Parathyroid adenoma (tissue), 2 donors: ENCODE measurements around the gene CD200R1L.

Source experiments
- H2AFZ ChIP-seq: fragments of 300-600 bp; sonication (generic); one replicate; pipeline ENCODE4 v1.7.0; 2017; ENCODE audit warnings: antibody characterized with exemption, mild to moderate bottlenecking
- H3K27ac ChIP-seq: fragments of 300-600 bp; sonication (generic); one replicate; pipeline ENCODE4 v1.7.0; 2017
- H3K27me3 ChIP-seq: fragments of 300-600 bp; sonication (generic); one replicate; pipeline ENCODE4 v1.7.0; 2017; ENCODE audit warnings: low read length; ENCODE audit not compliant: control insufficient read depth, insufficient read depth
- H3K36me3 ChIP-seq: fragments of 300-600 bp; sonication (generic); one replicate; pipeline ENCODE4 v1.7.0; 2017; ENCODE audit warnings: low read length; ENCODE audit not compliant: control insufficient read depth, insufficient read depth
- H3K4me1 ChIP-seq: fragments of 300-600 bp; sonication (generic); one replicate; pipeline ENCODE4 v1.7.0; 2017; ENCODE audit warnings: control low read depth
- H3K4me2 ChIP-seq: fragments of 300-600 bp; sonication (generic); one replicate; pipeline ENCODE4 v1.7.0; 2017; ENCODE audit warnings: low read length
- H3K4me3 ChIP-seq: fragments of 300-600 bp; sonication (generic); one replicate; pipeline ENCODE4 v1.7.0; 2017; ENCODE audit warnings: low read depth, low read length
- H3K79me2 ChIP-seq: fragments of 300-600 bp; sonication (generic); one replicate; pipeline ENCODE4 v1.7.0; 2017; ENCODE audit warnings: control low read depth
- H3K9ac ChIP-seq: fragments of 300-600 bp; sonication (generic); one replicate; pipeline ENCODE4 v1.7.0; 2017; ENCODE audit warnings: mild to moderate bottlenecking
- H3K9me3 ChIP-seq: fragments of 300-600 bp; sonication (generic); one replicate; pipeline ENCODE4 v1.7.0; 2017; ENCODE audit warnings: low read length; ENCODE audit not compliant: control insufficient read depth
- CTCF ChIP-seq: fragments of 300-600 bp; sonication (generic); IDR thresholded peaks from one replicate; pipeline ENCODE4 v1.7.0; 2017; ENCODE audit warnings: antibody characterized with exemption, mild to moderate bottlenecking
- donor health status: primary hyperparathyroidism.

Gene CD200R1L

GRCh38 chr3:112782491-112782890 is 64.2 kb downstream of the CD200R1L start:
- no peaks in the 10 kb centered on the region for H3K79me2 ChIP-seq

GRCh38 chr3:112781599-112781998 is 65.1 kb downstream of the CD200R1L start:
- Histone ChIP-seq H3K4me1 (no peaks in the 10 kb centered on the region), H3K9me3 (no peaks in the 10 kb centered on the region), H3K4me2 (no peak overlapping the region), H3K79me2 (no peaks in the 10 kb centered on the region), H3K9ac (no peak overlapping the region), H3K4me3 (no peak overlapping the region), H2AFZ (no peak overlapping the region), H3K27me3 (no peaks in the 10 kb centered on the region), H3K36me3 (no peaks in the 10 kb centered on the region), H3K27ac (no peak overlapping the region)
- TF ChIP-seq CTCF, result no peak

More at GRCh38 chr3:112782491-112782890, 64.2 kb downstream of the CD200R1L start:
- Histone ChIP-seq H3K27ac (no peak overlapping the region), H2AFZ (no peak overlapping the region), H3K27me3 (no peaks in the 10 kb centered on the region), H3K9ac (no peak overlapping the region), H3K4me1 (no peaks in the 10 kb centered on the region), H3K4me2 (no peak overlapping the region), H3K36me3 (no peaks in the 10 kb centered on the region), H3K4me3 (no peak overlapping the region), H3K9me3 (no peaks in the 10 kb centered on the region)
- TF ChIP-seq CTCF, result no peak

- no peak overlapping the region for H2AFZ ChIP-seq
- no peak overlapping the region for H3K9ac ChIP-seq
- H3K9me3 ChIP-seq, result no peaks in the 10 kb centered on the region
- H3K4me1 ChIP-seq, result no peaks in the 10 kb centered on the region
- no peak overlapping the region for H3K4me3 ChIP-seq
- no peaks in the 10 kb centered on the region for H3K79me2 ChIP-seq
- no peak overlapping the region for H3K27ac ChIP-seq
- no peaks in the 10 kb centered on the region for H3K27me3 ChIP-seq
- H3K4me2 ChIP-seq, result no peak overlapping the region
- no peak for TF ChIP-seq CTCF
- H3K36me3 ChIP-seq, result no peaks in the 10 kb centered on the region
These were observed 66.8 kb downstream of the CD200R1L start for GRCh38 chr3:112779558-112780480.

- no peak for TF ChIP-seq CTCF
- no peaks in the 10 kb centered on the region for H3K79me2 ChIP-seq
- no peaks in the 10 kb centered on the region for H3K4me1 ChIP-seq
- H3K9me3 ChIP-seq, result no peaks in the 10 kb centered on the region
- no peaks in the 10 kb centered on the region for H3K27me3 ChIP-seq
- no peak overlapping the region for H3K4me2 ChIP-seq
- H2AFZ ChIP-seq, result no peak overlapping the region
- no peak overlapping the region for H3K9ac ChIP-seq
- H3K4me3 ChIP-seq, result no peak overlapping the region
- no peak overlapping the region for H3K27ac ChIP-seq
- no peaks in the 10 kb centered on the region for H3K36me3 ChIP-seq
These were observed 67.7 kb downstream of the CD200R1L start for GRCh38 chr3:112779011-112779410.
